Activated B cell treated with CpG ODN at 0.5 μM for 24 hours (primary cell): ENCODE measurements around the gene ALMS1. TPM values are rescaled to one million over a fixed set of nuclear protein-coding genes. Genes with fewer than 3 reads are reported as not detected.

Source experiments
- ATAC-seq: fragments of 200-7000 bp; cut with Tn5 transposase; one replicate; pipeline ENCODE4 v1.10.0; 2021; ENCODE audit warnings: low read depth, mild to moderate bottlenecking, moderate library complexity
- CTCF ChIA-PET: fragments of 350-600 bp; sonication (Branson Sonifier 250); formaldehyde crosslinking; loops from one replicate; lab custom pipeline; 2021; ENCODE audit warnings: antibody characterized with exemption; lab: Charles Lee
- POLR2A ChIA-PET: fragments of 350-600 bp; sonication (Branson Sonifier 250); formaldehyde crosslinking; loops from one replicate; lab custom pipeline; 2021; ENCODE audit warnings: antibody characterized with exemption; lab: Charles Lee
- DNase-seq: peaks from one replicate; pipeline ENCODE4 v3.0.0; 2022
- H3K27ac Mint-ChIP-seq: one replicate; pipeline ENCODE4 v1.8.0; 2020; ENCODE audit warnings: mixed read lengths
- H3K27me3 Mint-ChIP-seq: one replicate; pipeline ENCODE4 v1.8.0; 2021; ENCODE audit warnings: mixed read lengths
- H3K36me3 Mint-ChIP-seq: one replicate; pipeline ENCODE4 v1.8.0; 2021; ENCODE audit warnings: low read depth, mixed read lengths
- H3K4me1 Mint-ChIP-seq: one replicate; pipeline ENCODE4 v1.8.0; 2021; ENCODE audit warnings: mixed read lengths
- H3K4me3 Mint-ChIP-seq: one replicate; pipeline ENCODE4 v1.8.0; 2020; ENCODE audit warnings: mild to moderate bottlenecking, mixed read lengths
- H3K9me3 Mint-ChIP-seq: one replicate; pipeline ENCODE4 v1.8.0; 2020; ENCODE audit warnings: mixed read lengths
- intact Hi-C: fragments of 100-400 bp; cut with micrococcal nuclease; formaldehyde crosslinking; loops from one replicate; pipeline ENCODE4 v1.15.1; 2024
- total RNA-seq: library from RNA; stranded (reverse); gene quantifications from 2 replicates; pipeline ENCODE4 v1.2.3, GENCODE V29; 2022
- TF ChIP-seq, protein P1 (sequence below): fragments of 200-600 bp; IDR thresholded peaks from one replicate; pipeline ENCODE4 v1.8.0; 2022; ENCODE audit warnings: antibody characterized with exemption, mild to moderate bottlenecking

Gene ALMS1
- total RNA-seq, 1 donor from 2014 or later = 20.1 TPM

DNA sequence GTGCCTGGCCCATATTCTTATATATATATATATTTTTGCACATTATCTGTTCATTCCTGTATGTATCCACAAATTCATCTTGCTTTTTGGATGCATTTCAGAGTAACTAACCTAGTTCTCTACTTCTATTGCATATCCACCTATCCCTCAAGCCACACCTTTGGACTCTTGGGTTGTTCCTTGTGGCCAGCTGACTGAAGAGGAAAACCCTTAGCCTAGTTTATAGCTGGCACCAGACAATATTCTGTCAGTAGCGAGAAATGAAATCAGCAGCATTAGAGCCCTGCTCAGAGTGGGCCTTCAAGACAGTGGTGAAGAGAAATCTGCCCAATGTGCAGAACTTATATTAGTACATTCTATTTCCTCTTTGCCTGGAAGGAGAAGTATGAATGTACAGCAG lies 19.6 kb upstream of the ALMS1 start:
- TF ChIP-seq, protein P1, sequence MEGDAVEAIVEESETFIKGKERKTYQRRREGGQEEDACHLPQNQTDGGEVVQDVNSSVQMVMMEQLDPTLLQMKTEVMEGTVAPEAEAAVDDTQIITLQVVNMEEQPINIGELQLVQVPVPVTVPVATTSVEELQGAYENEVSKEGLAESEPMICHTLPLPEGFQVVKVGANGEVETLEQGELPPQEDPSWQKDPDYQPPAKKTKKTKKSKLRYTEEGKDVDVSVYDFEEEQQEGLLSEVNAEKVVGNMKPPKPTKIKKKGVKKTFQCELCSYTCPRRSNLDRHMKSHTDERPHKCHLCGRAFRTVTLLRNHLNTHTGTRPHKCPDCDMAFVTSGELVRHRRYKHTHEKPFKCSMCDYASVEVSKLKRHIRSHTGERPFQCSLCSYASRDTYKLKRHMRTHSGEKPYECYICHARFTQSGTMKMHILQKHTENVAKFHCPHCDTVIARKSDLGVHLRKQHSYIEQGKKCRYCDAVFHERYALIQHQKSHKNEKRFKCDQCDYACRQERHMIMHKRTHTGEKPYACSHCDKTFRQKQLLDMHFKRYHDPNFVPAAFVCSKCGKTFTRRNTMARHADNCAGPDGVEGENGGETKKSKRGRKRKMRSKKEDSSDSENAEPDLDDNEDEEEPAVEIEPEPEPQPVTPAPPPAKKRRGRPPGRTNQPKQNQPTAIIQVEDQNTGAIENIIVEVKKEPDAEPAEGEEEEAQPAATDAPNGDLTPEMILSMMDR = no peak
- ChIA-PET CTCF (no interaction called here), POLR2A (no interaction called here)
- no peak overlapping the region for H3K27ac Mint-ChIP-seq
- H3K9me3 Mint-ChIP-seq = peaks cover 6% of the 10 kb centered on the region
- peaks cover 9% of the 10 kb centered on the region for H3K27me3 Mint-ChIP-seq
- intact Hi-C loops = no loop called here
- ATAC-seq (no peak), DNase-seq (no peak)
- H3K4me1 Mint-ChIP-seq = no peaks in the 10 kb centered on the region
- H3K4me3 Mint-ChIP-seq = no peak overlapping the region
- no peaks in the 10 kb centered on the region for H3K36me3 Mint-ChIP-seq

DNA sequence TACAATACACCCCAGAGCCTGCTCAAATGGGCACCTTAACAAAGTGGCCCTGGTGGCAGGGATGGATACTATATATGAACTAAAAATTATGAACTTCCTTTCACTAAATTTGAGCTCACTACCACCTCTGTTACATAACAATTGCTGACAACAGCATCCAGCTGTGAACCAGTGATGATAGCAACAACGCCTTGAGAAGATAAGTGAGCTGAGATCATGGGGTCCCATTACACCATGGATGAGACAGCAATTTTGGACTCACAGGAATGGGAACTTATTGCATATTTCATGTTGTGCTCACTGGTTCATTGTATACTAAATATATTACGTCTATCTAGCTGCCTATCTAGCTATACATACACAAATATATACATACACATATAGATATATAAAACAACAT lies 16.9 kb upstream of the ALMS1 start:
- TF ChIP-seq, protein P1 = no peak
- Mint-ChIP-seq H3K27ac (no peak overlapping the region), H3K4me1 (no peaks in the 10 kb centered on the region), H3K27me3 (peaks cover 6% of the 10 kb centered on the region), H3K9me3 (peaks cover 6% of the 10 kb centered on the region), H3K36me3 (no peaks in the 10 kb centered on the region), H3K4me3 (no peak overlapping the region)
- CTCF ChIA-PET = interaction anchor here (0.7 kb wide), 1 partner anchor 79 kb away, joined by 3 read pairs; no protein-coding TSS in a partner anchor
- ATAC-seq (no peak), DNase-seq (no peak)
- POLR2A ChIA-PET = no interaction called here
- intact Hi-C loops = no loop called here

DNA sequence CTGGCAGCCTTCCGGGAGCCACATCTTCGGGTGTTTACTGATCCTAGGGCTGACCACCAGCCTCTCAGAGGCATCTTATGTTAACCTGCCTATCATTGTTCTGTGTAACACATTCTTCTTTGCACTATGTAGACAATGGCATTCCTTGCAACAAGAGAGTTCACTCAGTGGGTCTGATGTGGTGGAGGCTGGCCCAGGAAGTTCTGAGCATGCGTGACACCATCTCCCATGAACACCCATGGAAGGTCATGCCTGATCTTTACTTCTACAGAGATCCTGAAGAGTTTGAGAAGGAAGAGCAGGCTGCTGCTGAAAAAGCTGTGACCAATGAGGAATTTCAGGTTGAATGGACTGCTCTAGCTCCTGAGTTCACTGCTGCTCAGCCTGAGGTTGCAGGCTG lies 15.3 kb upstream of the ALMS1 start:
- DNase-seq = no peak
- CTCF ChIA-PET = no interaction called here
- no peaks in the 10 kb centered on the region for H3K36me3 Mint-ChIP-seq
- peaks cover 11% of the 10 kb centered on the region for H3K27me3 Mint-ChIP-seq
- ATAC-seq = no peak
- POLR2A ChIA-PET = no interaction called here
- no peak overlapping the region for H3K27ac Mint-ChIP-seq
- no peaks in the 10 kb centered on the region for H3K4me1 Mint-ChIP-seq
- H3K4me3 Mint-ChIP-seq = no peak overlapping the region
- intact Hi-C loops = no loop called here
- peaks cover 6% of the 10 kb centered on the region for H3K9me3 Mint-ChIP-seq
- TF ChIP-seq, protein P1 = no peak

DNA sequence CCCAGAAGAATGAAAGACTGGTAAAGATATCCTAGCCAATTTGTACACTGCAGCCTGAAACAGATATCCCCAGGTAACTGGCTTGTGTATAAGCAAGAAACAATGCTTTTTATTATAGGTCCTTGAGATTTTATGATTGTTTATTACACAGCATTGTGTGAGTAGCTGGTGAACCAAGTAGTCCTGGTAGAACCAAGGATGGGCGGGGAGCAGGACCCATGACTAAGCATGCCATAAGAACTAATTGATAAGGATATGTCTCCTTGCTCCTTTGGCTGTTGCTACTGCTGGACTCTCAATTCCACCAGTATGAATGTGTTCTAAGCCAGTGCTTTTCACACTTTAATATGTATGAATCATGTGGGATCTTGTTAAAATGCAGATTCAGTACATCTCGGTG lies 12.3 kb upstream of the ALMS1 start:
- DNase-seq (no peak), ATAC-seq (no peak)
- TF ChIP-seq, protein P1 = no peak
- Mint-ChIP-seq H3K9me3 (no peaks in the 10 kb centered on the region), H3K4me3 (no peak overlapping the region), H3K4me1 (no peaks in the 10 kb centered on the region), H3K27me3 (peaks cover 25% of the 10 kb centered on the region), H3K36me3 (no peaks in the 10 kb centered on the region), H3K27ac (no peak overlapping the region)
- CTCF ChIA-PET = no interaction called here
- intact Hi-C loops = no loop called here
- POLR2A ChIA-PET = no interaction called here

DNA sequence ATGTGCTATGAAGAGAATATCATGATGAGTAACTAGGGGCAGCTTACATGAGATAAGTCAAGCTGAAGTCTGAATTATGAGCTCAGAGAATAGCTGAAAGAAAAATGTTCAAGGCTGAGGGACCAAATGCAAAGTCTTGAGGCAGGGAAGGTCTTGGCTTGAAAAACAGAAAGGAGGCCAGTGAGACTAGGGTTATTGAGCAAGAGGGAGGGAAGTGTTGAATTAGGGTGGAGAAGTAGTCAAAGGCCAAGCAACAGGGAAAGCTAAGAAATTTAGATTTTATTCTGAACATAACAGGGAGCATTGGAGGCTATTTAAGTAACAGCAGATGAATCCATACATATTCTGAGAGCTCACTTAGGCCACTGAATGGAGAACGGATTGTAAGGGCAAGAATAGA lies 11.4 kb upstream of the ALMS1 start:
- no peaks in the 10 kb centered on the region for H3K36me3 Mint-ChIP-seq
- DNase-seq (no peak), ATAC-seq (no peak)
- intact Hi-C loops = no loop called here
- H3K9me3 Mint-ChIP-seq = no peaks in the 10 kb centered on the region
- H3K27me3 Mint-ChIP-seq = peaks cover 26% of the 10 kb centered on the region
- ChIA-PET CTCF (no interaction called here), POLR2A (interaction anchor here (0.6 kb wide), 1 partner anchor 249 kb away, joined by 9 read pairs; no protein-coding TSS in a partner anchor)
- TF ChIP-seq, protein P1 = no peak
- H3K4me3 Mint-ChIP-seq = no peak overlapping the region
- no peaks in the 10 kb centered on the region for H3K4me1 Mint-ChIP-seq
- H3K27ac Mint-ChIP-seq = no peak overlapping the region
